GM18873 (cell line): ENCODE results near the gene PPAT.
"Not testable (repeated sequence)": the region's sequence is repeated elsewhere in the genome, so short reads cannot be mapped to it uniquely, and the experiment has no call there.

Experiments used
- ATAC-seq: cut with Tn5 transposase; IDR thresholded peaks from one replicate; pipeline ENCODE4 v1.9.1; 2021; ENCODE audit warnings: mild to moderate bottlenecking, moderate library complexity, moderate number of reproducible peaks; ENCODE audit not compliant: unreplicated experiment, low FRiP score

PPAT gene

GRCh38 chr4:56435140-56435926 lies at the start of gene PPAT:
TSS of gene PPAT (minus strand) at chr4:56435615. CDS start at chr4:56435477, 138 bp downstream.
- ATAC-seq = peak; percentile 69

- no peak for ATAC-seq
Measured at GRCh38 chr4:56480691-56481090, 45.3 kb upstream of the PPAT start.

- no peak for ATAC-seq
Measured at GRCh38 chr4:56477192-56477702, 41.8 kb upstream of the PPAT start.

- peak; percentile 88 for ATAC-seq
Measured at GRCh38 chr4:56475917-56476316, 40.5 kb upstream of the PPAT start.

DNA sequence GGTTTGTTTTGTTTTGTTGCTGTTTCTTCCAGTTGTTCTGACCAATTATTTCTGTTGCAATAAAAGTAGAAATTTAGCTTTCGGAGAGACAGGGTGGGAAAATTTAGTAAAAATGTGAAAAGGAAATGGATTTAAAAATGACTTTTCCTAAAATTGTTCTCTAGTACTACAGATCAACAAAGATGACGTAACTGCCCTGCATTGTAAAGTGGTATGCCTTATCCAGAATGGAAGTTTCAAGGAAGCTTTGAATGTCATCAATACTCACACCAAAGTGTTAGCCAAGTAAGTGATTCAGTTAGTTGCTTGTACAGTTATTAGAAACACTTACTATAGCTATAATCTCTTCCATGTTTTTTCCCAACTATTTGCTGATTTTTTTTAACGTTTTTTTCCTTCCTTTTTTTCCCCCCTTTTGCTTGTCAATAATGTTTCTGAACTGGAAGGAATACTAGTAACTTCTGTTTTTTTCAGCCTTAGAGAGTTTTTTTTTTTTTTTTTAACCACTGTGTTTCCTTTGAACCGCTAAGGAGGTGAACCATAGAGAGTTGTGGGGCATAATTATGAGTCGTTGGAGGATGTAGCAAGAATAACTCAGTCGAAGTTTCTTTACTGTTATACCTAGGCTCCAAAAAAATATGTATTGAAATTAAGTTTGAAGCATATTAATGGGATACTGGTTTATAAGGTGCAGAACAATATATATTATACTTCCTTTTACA lies 34.2 kb upstream of the PPAT start:
- no peak for ATAC-seq

DNA sequence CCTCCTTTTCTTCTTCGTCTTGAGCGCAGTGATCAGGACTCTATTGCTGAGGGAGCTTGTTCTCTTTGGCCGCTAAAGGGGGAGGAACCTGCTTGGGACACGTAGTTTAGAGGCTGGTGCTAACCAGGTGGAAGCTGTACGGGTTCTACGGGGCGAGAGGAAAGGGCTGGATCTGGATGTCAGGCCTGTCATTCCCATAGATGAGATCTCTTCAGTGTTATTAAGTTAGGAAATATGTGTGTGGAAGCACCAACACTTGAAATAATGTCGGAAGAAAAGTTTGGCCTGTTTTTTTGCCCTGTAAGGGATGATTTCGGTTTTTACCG lies 32.6 kb upstream of the PPAT start:
- peak; percentile 24 for ATAC-seq

DNA sequence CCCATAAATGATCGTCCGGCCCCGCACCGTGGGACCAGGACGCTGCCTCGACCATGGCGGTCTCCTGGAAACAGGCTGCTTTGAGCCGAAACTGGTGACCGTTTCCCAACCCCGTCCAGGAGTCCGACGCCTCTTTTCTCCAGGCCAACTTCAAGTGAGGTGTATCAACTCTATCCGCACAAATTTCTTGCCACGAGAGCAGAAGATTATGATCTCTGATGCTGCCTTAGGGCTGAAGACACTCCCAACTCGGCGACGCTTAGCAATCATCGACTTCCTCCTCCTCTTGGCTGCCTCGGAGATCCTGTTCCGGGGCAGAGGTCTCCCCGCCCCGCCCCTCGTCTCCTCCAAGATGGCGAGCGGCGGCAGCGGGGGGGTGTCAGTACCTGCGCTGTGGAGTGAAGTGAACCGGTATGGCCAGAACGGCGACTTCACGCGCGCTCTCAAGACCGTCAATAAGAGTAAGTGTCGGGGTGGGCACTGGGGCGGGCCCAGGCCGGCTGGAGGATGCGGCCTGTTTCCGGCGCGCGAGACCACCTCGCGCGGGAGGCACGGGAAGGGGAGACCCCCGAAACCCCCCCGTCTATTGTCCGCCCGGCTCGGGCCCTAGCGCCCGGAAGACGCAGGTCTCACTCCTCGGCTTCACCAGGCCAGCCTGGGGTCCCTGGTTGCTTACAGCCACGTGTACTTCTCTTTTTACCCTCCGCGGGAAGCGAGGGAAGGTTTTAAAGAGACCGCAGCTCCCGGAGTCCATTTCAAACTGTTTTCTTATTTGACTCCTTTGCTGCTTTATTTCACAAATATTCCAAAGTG lies 32.1 kb upstream of the PPAT start, which contains the start of gene SRP72:
TSS of gene SRP72 (plus strand) at position 334 of the 813 bp plus-strand sequence. CDS start at position 353, 19 bp downstream.
- peak; percentile 92 for ATAC-seq

DNA sequence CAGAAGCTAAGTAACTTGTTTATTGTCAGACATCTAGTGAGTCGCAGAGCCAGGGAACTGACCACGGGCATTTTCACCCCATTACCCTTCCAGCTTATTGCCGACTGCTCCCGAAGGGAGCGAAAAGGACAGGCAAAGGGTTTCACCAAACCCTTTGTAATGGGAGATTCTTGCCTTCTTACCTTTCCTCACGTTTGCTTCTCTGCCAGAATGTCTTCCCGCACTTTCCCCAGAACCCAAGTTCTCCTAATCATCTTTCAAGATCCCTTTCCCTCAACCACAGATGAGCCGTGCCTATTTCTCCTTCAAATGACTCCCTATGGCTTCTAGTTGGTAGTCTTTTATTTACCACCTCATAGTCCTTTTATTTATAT lies 31.5 kb upstream of the PPAT start:
- ATAC-seq = no peak

DNA sequence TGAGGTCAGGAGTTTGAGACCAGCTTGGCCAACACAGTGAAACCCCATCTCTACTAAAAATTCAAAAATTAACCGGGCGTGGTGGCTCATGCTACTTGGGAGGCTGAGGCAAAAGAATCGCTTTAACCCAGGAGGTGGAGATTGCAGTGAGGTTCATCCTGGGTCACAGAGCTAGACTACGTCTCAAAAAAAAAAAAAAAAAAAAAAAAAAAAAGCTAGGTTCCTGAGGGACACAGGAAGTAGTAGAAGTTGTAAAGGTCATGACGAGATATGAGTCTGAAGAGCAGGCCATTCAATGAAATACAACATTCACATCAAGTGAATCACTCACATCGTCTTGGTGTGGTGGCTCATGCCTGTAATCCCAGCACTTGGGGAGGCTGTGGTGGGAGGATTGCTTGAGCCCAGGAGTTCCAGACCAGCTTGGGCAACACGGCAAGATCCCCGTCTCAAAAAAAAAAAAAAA lies 30.9 kb upstream of the PPAT start:
- ATAC-seq = not testable (repeated sequence)

DNA sequence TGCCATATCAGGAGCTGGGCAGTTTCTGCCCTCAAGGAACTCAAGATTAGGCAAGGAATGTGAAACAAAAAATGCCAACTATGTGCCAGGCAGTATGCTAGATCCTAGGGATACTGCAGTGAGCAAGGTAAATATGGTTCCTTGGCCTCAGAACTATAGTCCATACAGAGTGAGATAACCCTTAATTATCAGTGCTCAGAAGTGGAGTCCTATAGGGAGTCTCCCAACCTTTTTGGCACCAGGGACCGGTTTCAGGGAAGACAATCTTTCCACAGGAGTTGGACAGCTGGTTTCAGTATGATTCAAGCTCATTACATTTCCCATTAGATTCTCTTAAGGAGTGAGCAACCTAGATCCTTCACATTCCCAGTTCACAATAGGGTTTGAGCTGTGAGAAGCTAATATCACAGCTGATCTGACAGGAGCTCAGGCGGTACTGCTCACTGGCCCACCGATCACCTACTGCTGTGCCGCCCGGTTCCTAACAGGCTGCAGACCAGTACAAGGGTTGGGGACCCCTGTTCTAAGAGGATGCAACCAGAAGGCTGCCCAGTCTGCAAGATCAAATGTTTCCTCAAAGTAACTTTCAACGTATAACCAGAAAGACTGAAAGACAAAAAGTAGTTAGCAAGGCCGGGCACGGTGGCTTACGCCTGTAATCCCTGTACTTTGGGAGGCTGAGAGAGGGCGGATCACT lies 30.3 kb upstream of the PPAT start:
- no peak for ATAC-seq

DNA sequence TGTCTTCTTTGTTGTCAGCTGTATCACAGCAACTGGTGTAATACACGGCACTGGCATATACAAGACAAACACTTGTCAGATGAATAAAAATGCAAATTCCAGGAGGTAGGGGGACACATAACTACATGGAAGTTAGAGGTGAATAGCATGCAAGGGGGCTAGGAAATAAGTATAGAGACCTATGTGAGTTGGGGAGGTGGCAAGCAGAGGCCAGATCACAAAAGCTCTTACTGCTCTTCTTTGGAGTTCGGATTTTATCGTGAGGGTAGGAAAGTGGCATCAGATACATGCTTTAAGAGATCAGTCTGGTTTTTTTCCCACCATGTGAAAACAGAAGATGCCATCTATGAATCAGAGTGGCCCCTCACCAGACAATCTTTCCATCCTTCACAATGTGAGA lies 29.2 kb upstream of the PPAT start:
- no peak for ATAC-seq

- ATAC-seq = no peak
Measured at GRCh38 chr4:56463711-56464110, 28.3 kb upstream of the PPAT start.

DNA sequence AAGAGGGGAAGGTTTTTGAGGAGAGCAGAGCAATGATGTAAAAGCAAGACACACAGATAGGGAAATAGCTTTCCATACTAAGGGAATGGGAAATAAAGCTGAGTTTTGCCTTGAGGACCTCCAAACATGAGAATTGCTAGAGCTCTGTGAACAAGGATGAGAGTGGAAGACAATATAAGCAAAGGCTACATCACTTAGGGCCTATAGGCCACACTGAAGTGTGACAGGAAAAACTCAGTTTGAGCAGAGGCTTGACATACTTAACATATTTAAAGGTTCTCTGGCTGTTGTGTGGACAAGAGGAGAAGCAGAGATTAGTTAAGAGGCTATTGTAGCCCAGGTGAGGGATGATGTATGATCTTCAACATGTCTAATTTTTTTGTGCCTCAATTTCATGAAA lies 26.7 kb upstream of the PPAT start:
- ATAC-seq = no peak

GRCh38 chr4:56460085-56460484 lies 24.7 kb upstream of the PPAT start:
- ATAC-seq = no peak

DNA sequence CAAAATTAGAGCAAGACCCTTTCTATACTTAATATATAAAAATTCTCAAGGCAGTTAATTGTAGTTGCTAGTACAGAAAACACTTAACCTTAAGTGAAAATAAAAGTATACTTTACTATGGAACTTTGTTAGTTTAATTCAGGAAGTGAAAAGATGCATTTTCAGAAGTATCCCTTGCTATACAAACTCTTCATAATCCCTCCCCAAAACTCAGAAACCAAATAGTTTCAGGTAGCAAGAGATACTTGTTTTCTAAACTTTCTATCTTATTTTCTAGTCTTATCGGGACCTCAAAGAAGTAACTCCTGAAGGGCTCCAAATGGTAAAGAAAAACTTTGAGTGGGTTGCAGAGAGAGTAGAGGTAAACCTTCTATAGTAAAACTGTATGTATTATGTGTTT lies 14.9 kb upstream of the PPAT start:
- no peak for ATAC-seq

DNA sequence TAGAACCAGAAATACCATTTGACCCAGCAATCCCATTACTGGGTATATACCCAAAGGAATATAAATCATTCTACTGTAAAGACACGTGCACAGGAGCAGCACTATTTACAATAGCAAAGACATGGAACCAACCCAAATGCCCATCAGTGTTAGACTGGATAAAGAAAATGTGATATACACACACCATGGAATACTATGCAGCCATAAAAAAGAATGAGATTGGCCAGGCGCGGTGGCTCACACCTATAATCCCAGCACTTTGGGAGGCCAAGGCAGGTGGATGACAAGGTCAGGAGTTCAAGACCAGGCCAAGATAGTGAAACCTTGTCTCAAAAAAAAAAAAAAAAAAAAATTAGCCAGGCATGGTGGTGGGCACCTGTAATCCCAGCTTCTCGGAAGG lies 14.1 kb upstream of the PPAT start:
- not testable (repeated sequence) for ATAC-seq

- no peak for ATAC-seq
Measured at GRCh38 chr4:56448301-56448700, 12.9 kb upstream of the PPAT start.

DNA sequence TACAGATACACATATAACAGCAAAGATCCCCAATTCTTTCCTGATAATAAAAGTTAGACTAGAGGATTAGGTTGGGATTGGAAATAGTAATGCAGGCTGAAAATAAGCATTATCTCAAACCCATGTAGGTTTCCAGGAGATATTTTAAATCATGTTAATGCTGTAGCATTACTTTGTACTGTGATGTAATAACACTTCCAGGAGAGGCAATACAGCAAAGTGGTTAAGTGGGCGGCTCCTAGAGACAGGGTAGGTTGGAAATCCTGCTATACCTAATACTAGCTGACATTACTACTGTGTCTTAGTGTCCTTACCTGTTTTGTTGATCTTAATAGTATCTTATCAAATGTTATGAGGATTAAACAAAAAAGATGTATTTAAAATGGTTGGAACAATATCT lies 10.3 kb upstream of the PPAT start:
- no peak for ATAC-seq

DNA sequence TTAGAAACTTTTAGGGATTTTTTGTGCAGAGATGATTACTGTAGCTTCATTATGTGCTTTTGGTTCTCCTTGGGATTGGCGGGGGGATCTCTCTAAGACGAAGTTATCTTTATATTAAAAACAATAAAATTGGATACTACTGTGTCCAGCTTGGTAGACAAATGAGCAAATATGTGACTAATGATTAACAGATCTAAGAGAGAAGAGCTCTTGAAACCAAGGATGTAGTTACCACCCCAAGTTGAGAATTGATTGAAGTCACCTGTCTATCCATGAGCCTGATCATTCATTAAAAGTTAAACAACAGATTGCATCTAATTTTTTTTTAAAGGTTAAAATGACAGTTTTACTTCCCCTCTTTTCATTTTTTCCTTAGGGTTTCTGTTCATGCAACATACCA lies 9.3 kb upstream of the PPAT start:
- ATAC-seq = no peak

DNA sequence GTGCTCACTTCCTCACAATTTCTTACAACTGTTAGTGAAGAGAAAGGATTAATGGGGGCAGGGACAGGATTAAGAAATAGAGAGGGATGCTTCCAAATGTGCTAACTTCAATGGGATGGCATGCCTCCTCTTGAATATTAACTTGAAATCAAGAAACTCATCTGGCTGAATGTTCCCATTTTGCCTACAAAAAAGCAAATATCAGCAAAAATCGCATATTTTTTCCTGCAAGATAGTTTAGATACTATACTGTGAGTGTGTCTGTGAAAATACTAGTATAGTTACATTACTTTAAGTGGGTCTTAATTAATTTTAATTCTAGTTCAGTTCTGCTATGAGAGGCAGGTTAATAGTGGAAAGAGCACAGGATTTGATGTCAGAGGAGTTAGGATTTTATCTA lies 5.6 kb upstream of the PPAT start:
- ATAC-seq = no peak
